NCI-H1105 treated with DMSO at 0.1 percent for 48 hours (cell line): ENCODE data around the gene GPR137C.
A peak's percentile ranks its signal among the peaks of the same experiment; 100 is the strongest.

Experiments used
- DNase-seq: peaks from one replicate; lab custom pipeline; 2025; lab: John Stamatoyannopoulos, UW

The GPR137C gene, protein sequence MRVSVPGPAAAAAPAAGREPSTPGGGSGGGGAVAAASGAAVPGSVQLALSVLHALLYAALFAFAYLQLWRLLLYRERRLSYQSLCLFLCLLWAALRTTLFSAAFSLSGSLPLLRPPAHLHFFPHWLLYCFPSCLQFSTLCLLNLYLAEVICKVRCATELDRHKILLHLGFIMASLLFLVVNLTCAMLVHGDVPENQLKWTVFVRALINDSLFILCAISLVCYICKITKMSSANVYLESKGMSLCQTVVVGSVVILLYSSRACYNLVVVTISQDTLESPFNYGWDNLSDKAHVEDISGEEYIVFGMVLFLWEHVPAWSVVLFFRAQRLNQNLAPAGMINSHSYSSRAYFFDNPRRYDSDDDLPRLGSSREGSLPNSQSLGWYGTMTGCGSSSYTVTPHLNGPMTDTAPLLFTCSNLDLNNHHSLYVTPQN

GRCh38 chr14:52552063-52552988, at the start of gene GPR137C, which contains the start of gene TXNDC16:
Gene GPR137C, plus strand, starts transcription at chr14:52552836. Its CDS starts 312 bp downstream, at chr14:52553148.
Gene TXNDC16, minus strand, starts transcription at chr14:52552505. Its CDS starts 8,948 bp downstream, at chr14:52543557.
- DNase-seq, result peak; percentile 100

- no peak for DNase-seq
These were observed 39.4 kb upstream of the GPR137C start for GRCh38 chr14:52513249-52513648.

DNA sequence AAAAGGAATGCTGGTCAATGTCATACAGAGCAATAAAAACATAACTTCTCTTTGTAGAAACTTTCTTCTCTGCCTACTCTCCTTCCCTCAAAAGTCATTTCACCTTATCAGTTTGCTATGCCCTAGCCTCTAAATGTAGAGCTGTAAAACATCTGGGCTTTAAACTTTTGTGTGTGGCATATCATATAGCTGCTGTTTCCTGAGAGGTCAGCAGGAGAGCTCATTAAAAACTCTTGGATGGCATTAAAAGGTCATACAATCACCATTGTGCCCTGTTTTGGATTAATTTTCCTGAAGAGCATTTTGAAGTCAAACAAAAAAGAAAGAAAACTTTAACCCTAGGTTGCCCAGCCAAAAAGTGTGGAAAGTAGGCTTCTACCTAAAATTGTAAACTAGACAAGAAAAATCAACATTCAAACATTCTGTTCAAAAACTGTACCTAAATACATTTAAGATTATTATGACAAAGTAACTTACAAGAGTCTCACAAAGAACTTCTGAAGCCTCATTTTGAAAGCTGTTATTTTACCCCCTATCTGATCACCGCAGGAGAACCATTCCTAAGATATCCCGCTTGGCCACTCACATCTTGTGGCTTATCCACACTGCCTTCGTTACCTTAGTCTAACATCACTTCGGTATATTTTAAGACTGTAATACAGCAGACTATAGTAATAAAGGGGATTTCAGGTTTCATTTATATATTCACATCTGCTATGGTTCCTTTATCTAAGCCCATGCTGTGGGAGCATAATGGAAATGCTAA, 38.4 kb upstream of the GPR137C start:
- no peak for DNase-seq

DNA sequence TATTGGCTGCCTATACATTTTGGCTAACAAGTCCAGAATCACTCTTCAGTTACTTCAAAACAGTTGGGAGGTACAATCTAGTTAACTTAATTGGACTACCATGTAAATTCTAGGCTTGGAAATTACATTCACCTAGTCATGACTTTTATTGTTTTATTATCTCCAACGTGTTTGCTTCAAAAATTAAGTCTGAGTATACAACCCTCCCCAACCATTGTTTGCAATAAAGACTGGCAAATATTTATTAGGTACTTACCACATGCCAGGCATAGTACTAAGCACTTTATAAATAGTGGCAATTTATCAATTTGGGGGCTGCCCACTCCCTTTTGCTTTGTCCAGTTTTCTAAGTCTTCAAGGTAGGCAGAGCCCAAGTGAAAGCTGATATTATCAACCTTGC, 30.6 kb upstream of the GPR137C start:
- DNase-seq, result no peak

DNA sequence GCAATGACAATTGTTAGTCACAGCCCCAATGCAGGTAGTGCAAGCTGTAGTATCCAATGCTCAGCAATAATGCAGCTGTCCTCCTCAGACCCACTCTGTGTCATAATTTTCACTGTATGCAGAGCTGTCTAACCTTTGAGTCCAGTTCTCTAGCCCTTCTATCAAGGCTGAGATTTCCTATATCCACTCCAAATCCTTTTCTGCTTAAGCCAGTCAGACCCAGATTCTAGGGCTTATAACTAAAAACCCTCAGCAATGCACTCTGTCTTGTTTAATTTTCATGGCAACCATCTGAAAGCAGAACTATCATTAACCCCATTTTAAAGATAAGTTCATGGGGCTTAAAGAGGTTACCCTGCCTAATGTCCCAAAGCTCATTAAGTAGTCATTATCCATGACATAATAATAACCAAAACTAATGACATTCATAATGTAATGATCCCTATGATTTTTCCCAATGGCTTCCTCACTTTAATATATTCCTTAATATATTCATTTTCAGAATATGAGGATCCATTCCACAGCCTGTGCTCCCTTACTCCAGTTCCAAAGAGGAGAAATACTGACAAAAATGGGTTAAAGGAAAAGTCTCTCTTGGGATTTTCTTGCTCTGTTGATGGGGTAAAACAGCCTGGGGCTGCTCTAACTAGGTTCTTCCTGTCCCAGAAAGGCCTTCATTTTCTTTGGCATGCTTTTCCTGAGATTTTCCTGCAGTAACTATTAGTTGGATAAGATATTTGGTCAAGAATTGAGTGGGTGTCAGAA, 29.9 kb upstream of the GPR137C start:
- no peak for DNase-seq

DNA sequence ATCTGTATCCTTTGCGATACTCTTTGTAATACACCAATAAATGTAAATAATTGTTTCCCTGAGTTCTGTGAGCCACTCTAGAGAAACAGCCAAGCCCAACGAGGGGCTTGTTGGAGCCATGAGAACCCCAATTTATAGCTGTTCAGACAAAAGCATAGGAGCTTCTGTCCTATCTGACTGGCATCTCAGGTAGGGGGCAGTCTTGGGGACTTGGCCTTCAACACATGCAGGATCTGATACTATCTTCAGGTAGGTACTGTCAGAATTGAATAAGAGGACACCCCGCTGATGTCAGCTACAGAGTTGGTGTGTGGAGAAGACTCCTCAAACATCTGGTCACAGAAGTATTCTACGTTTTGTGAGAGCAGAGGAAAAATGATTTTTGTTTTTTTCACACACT, 25.6 kb upstream of the GPR137C start:
- DNase-seq, result no peak

GRCh38 chr14:52531481-52531880, 21.2 kb upstream of the GPR137C start:
- DNase-seq, result no peak

DNA sequence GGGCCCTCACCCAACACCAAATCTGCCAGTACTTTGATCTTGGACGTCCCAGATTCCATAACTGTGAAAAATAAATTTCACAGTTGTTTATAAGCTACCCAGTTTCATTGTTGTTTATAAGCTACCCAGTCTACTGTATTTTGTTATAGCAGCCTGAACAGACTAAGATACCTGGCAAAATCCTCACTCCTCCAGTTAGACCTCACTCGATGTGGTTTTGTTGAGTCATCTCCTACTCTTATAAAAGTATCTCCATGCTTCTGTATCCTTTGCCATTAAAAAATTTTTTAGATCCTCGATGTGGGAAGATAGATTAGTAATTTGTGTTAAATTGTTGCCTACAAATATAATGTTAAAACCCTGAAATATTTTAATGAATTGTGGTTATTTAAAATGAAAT, 16.4 kb upstream of the GPR137C start:
- DNase-seq, result no peak

GRCh38 chr14:52538623-52539022, 14.0 kb upstream of the GPR137C start:
- no peak for DNase-seq

GRCh38 chr14:52545584-52546317, 6.9 kb upstream of the GPR137C start:
- DNase-seq, result no peak

- DNase-seq, result no peak
These were observed 6.3 kb upstream of the GPR137C start for GRCh38 chr14:52546318-52546670.

GRCh38 chr14:52547027-52547426, 5.6 kb upstream of the GPR137C start:
- no peak for DNase-seq

DNA sequence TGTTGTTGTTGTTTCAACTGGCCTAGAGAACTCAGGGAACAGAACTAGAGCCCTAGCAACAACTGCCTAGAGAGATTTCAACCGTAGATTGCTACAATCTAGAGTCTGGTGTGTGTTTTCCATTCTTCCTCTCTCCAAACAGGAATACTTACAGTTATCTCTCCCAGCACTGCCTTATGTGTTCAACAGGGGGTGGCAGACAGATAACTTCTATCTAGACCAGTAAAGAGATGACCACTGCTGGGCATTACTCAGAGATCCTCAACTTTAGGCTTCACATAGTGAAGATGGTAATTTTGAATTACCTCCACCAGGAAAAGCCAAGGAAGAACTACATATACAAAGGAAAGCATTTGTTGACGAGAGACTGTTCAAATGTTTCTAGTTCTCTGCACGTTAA, 5.1 kb upstream of the GPR137C start:
- no peak for DNase-seq

GRCh38 chr14:52550661-52551060, 2.0 kb upstream of the GPR137C start:
- DNase-seq, result no peak

DNA sequence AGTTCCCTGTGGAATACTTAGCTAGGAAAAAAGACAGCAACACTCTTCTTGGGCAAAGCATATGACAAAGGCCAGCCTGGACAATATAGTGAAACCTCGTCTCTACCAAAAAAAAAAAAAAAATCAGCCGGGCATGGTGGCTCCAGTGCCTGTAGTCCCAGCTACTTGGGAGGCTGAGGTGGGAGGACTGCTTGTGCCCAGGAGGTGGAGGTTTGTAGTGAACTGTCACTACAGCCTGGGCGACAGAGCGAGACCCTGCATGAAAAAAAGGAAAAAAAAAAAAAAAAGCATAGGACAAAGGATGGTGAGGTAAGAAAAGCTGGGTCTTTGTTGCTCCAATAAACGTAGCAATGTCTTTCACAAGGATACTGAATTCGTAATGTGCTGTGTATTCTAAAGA, 1.4 kb upstream of the GPR137C start:
- no peak for DNase-seq

- DNase-seq, result peak; percentile 61
These were observed 957 bp upstream of the GPR137C start for GRCh38 chr14:52551696-52552062.

GRCh38 chr14:52553002-52553670, 500 bp downstream of the GPR137C start:
- DNase-seq, result peak; percentile 63

GRCh38 chr14:52553671-52554575, 1.3 kb downstream of the GPR137C start:
- DNase-seq, result peak; percentile 88

DNA sequence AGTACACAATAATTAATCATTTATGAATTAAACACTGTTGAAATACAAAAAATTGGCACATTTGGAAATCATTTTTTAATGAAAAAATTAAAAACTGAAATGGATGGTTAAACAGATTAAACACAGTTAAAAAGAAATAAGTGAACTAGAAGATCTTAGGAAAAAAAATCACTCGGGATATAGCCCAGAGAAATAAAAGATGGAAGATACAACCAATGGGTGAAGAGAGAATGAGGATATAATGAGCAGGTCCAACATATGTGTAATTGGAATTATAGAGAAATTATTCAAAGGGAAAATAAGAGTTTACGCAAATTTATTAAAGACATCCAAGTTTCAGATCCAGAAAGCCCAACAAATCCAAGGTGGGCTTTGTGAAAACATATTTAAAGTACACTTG, 6.1 kb downstream of the GPR137C start:
- DNase-seq, result no peak
